ENCODE data around the gene PCSK2.

Gene PCSK2

GRCh38 chr20:17391127-17391771 lies 164.4 kb downstream of the PCSK2 start:
- no peak for DNase-seq (ENCODE audit: low read depth in 2 of 3, low spot score in 1 of 3)

DNA sequence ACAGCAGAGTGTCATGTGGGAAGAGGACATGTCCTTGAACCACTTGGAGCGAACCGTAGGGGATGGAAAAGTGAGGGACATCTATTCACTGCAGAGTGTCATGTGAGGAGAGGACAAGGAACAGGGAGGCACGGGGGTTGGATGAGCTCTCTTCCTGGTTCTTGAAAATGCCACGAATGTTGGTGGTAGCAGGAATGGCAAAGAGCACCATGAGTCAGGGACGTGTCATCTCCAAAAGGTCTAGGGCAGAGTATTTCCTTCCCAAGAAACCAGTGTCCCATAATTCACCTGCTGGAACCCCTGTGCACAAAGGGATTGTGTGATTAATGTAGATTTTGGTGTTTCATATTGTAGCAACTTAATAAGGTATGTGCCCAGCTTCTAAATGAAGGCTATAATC lies 167.6 kb downstream of the PCSK2 start:
- no peak for DNase-seq (ENCODE audit: low read depth in 2 of 3, low spot score in 1 of 3)

GRCh38 chr20:17395729-17396128 lies 168.9 kb downstream of the PCSK2 start:
- no peak for DNase-seq (ENCODE audit: low read depth in 2 of 3, low spot score in 1 of 3)

DNA sequence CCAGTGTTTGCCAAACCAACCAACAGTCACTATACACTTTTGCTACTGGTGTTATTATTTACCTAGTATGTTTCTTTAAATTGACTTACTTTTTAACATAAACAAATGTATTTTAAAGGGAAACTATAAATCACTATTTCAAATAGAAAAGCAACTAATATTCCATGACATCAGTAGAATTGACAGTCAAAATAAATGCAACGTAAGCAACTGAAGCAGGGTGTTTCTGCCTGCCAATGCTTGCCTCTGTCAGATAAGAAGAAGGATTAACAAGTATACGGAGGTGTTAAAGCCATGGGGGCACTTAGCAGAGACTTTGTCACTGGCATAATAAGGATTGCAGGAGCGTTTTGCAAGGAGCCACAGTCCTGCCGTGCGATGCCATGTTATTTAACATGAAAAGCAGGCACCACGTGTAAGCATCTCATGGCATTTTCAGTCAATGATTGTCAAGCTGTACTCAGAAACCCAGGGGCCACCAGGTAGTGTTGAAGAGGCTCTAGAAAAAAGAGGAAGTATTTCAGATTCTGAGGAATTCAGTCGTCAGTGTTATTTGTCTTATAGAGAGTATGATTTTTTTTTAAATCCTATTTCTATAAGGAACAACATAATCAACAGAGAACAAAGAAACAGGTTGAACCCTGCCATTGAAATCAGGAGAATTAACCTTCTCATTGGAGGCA lies 172.6 kb downstream of the PCSK2 start:
- DNase-seq (ENCODE audit: low read depth in 2 of 3, low spot score in 1 of 3), result no peak

DNA sequence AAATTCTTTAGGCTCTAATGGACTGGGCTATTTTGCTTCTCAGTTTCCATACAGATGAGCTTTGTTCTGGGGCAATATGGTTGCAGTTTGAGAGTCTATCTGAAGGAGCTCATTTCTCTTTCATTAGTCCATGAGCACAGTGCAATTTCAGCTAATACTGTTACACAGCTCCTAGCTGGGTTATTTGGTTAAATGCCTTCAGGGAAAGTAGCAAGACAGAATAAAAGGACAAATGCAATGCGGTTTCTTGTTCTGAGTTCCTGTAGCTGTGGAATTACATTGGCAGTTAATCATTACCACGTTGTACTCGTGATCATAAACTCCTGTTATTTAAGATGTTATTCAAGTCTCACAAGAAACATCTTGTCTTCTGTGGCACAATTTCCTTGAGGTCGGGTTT lies 176.6 kb downstream of the PCSK2 start:
- DNase-seq (ENCODE audit: low read depth in 2 of 3, low spot score in 1 of 3), result no peak

DNA sequence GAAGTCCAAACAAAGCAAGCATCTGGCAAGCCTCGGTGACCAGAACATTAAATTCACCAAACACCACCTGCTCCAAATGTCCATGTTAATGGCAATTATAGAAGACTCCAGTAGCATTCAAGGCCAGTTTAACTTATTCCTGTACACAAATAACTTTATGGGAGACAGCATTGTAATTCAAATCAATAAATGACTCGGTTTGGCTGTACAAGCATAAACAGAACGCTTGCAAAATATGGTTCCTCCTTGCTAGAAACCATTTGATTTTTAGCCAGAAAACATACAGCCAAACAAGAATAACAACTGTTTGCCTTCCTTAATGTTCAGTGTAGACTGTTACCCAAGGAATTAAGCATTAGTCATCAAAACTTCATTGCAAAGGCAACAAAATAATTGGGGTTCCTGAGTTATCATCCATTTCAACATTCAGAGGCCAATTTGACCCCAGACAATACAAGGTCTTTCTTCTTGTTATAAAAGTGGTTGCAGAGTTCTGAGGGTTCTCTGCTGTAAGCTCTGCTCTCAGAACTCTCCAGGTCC lies 179.3 kb downstream of the PCSK2 start:
- no peak for DNase-seq (ENCODE audit: low read depth in 2 of 3, low spot score in 1 of 3)

DNA sequence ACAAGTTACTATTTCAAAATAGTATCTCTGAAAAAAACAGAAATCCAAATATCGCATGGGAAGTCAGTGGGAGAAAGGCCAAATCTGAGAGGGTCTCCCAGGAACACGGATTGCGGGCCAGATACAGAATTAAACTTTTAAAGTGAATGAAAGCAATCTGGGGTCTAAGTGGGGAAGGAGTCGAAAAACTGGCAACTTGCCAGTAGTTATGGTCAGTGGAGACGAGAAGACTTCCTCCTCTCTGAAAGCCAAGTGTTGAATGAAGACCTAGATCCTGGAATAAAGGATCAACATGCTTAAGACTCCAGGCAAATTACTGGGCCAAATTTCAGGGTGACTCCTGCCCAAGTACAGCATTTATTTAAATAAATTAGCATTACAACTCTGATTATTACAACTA lies 180.7 kb downstream of the PCSK2 start:
- no peak for DNase-seq (ENCODE audit: low read depth in 2 of 3, low spot score in 1 of 3)

GRCh38 chr20:17417225-17417624 lies 190.4 kb downstream of the PCSK2 start:
- no peak for DNase-seq (ENCODE audit: low read depth in 2 of 3, low spot score in 1 of 3)

GRCh38 chr20:17418737-17419136 lies 191.9 kb downstream of the PCSK2 start:
- no peak for DNase-seq (ENCODE audit: low read depth in 2 of 3, low spot score in 1 of 3)

GRCh38 chr20:17419479-17420041 lies 192.7 kb downstream of the PCSK2 start:
- DNase-seq (ENCODE audit: low read depth in 2 of 3, low spot score in 1 of 3), result no peak

DNA sequence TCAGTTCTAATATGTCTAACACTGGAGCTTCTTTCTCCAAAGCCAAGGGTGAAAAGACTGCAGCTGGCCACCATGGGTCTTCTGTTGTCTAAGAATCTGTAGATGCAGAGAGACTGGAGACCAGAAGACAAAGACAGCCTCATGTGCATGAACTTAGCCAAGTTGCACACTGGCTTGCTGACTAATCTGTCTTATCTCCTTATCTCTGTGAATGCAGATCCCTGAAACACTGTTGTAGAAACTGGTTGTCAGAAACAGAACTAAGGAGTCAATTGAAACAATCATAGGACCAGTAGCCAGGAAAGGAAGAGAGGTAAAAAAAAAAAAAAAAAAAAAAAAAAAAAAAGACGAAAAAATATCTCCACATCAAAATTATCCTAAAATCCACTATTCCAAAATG lies 194.7 kb downstream of the PCSK2 start:
- DNase-seq (ENCODE audit: low read depth in 2 of 3, low spot score in 1 of 3), result no peak

- no peak for DNase-seq (ENCODE audit: low read depth in 2 of 3, low spot score in 1 of 3)
Measured at GRCh38 chr20:17423782-17424181, 196.9 kb downstream of the PCSK2 start.

DNA sequence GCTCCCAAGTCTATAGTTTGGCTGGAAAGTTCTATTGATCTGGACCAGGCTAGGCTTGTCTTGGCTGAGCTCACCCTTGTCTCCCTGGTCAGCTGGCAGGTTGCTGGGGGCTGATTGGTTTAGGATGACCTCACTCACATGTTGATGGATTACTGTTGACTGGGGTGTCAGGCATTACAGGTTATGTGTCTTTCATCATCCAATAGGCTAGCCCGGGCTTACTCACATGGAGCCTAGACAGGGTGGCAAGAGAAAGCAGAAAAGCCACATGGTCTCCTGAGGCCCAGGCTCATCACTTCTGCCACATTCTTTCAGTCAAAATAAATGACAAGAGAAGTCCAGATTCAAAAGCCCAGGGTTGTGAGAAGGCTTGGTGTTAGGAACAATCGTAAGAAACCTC lies 200.8 kb downstream of the PCSK2 start:
- DNase-seq (ENCODE audit: low read depth in 2 of 3, low spot score in 1 of 3), result no peak

GRCh38 chr20:17430125-17430950 lies 203.5 kb downstream of the PCSK2 start:
- DNase-seq (ENCODE audit: low read depth in 2 of 3, low spot score in 1 of 3), result no peak

DNA sequence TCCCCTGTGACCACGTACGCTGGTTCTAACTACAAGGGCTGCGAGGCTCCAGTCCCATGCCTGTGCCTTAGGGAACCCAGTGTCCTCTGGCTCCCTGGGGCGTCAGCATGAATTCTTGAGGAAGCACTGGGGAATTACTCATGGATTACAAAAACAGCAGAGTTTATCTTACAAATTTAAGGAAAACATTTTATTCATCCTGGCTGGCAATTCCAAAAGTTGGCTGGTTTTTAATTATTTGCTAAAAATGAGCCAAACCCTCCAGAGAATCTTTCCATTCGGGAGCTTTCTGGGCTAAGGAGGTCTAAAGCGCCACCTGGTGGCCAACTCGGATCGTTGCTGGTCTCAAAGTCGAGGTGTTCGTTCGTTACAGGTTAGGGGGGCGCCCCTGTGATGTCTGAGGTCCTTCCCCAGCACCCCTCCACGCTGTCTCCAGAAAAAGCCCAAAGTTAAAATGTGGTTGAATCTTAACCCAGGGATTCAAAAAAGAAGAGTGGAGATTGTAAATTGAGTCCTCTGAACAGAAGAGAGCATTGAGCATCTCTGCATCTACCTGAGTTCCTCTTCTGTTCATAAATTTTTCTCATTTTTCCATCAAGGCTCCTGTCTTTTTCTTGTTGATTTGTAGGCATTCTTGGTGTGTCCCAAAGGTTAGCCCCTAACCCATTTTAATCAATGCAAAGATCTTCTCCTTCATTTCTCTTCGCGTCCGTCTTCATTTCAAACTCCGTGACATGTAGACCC lies 205.0 kb downstream of the PCSK2 start:
- peak; percentile 21 to 38 (median 23) for DNase-seq (ENCODE audit: low read depth in 2 of 3, low spot score in 1 of 3)

DNA sequence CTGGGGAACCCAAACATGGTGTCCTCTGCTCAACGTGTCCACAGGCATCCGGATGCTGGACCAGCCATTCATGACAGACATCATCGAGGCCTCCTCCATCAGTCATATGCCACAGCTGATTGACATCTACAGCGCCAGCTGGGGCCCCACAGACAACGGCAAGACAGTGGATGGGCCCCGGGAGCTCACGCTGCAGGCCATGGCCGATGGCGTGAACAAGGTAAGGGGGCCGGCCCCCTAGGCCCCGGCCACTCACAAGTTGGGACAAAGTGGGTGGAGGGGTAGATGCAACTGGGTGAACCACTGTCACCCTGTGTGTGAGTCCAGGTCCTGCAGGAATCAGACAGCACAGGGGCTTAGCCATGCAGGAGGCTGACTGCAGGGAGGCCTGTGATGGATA lies 209.8 kb downstream of the PCSK2 start:
- no peak for DNase-seq (ENCODE audit: low read depth in 2 of 3, low spot score in 1 of 3)

DNA sequence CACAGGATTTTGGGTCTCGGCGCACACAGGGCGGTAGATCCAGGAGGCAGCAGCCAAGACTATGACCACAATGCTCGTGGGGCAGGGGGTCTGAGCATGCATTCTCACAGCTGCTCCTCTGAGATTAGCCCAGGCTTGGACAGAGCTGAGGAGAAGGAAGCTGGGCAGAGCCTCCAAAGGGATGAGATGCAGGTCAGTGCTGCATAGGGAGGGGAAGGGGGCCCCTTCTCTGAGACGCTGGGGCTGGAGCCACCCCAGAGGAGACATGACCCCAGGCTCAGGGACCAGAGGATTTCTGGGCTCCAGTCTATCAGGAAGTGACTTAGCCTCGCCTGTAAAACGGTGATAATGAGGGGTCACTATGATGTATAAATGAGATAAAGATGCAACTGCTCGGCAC lies 210.4 kb downstream of the PCSK2 start:
- DNase-seq (ENCODE audit: low read depth in 2 of 3, low spot score in 1 of 3), result no peak

GRCh38 chr20:17438436-17439039 lies 211.7 kb downstream of the PCSK2 start:
- no peak for DNase-seq (ENCODE audit: low read depth in 2 of 3, low spot score in 1 of 3)

DNA sequence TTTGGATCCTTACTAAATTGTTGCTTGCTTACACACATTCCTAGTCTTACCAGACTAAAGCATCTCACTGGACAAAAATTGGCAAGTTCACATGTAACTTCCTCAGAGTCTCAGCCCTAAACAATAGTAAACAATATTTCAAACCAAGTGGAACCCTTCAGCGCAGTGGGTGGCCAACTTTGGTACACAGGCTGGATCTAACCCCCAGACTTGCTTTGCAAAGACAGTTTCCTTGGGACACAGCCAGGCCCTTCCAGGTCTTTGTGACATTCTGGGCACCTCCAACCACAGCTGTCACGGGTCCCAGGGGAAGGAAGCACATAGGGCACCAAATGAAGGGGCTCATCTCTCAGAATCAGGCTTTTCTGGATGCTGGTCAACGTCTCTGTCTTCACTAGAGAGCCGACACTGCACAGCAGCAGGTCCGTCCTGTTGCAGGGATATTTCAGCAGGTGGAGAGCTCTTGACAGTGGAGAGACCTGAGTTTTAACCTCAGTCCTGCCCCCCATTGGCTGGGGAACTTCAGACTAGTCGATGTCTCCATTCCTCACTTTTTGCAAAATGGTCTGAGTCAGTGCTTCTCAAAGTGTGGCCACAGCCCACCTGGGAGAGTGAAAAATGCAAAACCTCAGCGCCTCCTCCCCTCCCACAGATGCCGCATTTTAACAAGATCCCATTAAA lies 212.9 kb downstream of the PCSK2 start:
- no peak for DNase-seq (ENCODE audit: low read depth in 2 of 3, low spot score in 1 of 3)

- no peak for DNase-seq (ENCODE audit: low read depth in 2 of 3, low spot score in 1 of 3)
Measured at GRCh38 chr20:17441745-17442144, 214.9 kb downstream of the PCSK2 start.

All from stimulated activated CD4-positive, alpha-beta T cell treated with anti-CD3 and anti-CD28 coated beads, Interleukin-12 subunit alpha, Interleukin-12 subunit beta, amount 100 ng/mL, for 48 hours (primary cell).